Amniotic stem cell (primary cell): ENCODE data around the gene RNF157.
"Not testable (repeated sequence)": the region's sequence is repeated elsewhere in the genome, so short reads cannot be mapped to it uniquely, and the experiment has no call there.

Source experiments
- DNase-seq: peaks from one replicate; lab custom pipeline; 2025; lab: John Stamatoyannopoulos, UW

Gene RNF157

GRCh38 chr17:76254275-76254674, 14.0 kb upstream of the RNF157 start:
- no peak for DNase-seq

- DNase-seq: no peak
These were observed 13.5 kb upstream of the RNF157 start for GRCh38 chr17:76253841-76254240.

DNA sequence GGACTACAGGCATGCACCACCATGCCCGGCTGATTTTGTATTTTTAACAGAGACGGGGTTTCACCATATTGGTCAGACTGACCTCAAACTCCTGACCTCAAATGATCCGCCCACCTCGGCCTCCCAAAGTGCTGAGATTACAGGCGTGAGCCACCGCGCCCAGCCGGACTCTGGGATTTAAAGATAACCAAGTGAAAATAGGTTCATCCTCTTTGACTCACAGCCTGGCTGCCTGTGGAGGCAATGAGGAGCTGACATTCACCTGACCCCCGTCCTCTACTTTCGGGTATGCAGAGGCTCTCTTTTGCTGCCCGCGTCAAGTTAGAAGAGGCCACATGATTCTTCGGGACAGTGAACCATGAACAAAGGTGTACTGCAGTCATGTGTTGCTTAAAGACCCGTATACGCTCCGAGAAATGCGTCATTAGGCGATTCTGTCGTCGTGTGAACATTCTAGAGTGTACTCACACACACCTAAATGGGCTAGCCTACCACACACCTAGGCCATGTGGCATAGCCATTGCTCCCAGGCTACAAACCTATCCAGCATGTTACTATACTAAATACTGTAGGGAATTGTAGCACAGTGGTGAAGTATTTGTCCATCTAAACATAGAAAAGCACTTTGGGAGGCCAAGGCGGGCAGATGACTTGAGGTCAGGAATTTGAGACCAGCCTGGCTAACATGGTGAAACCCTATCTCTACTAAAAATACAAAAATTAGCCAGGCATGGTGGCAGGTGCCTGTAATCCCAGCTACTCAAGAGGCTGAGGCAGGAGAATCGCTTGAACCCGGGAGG, 12.9 kb upstream of the RNF157 start:
- DNase-seq: not testable (repeated sequence)

DNA sequence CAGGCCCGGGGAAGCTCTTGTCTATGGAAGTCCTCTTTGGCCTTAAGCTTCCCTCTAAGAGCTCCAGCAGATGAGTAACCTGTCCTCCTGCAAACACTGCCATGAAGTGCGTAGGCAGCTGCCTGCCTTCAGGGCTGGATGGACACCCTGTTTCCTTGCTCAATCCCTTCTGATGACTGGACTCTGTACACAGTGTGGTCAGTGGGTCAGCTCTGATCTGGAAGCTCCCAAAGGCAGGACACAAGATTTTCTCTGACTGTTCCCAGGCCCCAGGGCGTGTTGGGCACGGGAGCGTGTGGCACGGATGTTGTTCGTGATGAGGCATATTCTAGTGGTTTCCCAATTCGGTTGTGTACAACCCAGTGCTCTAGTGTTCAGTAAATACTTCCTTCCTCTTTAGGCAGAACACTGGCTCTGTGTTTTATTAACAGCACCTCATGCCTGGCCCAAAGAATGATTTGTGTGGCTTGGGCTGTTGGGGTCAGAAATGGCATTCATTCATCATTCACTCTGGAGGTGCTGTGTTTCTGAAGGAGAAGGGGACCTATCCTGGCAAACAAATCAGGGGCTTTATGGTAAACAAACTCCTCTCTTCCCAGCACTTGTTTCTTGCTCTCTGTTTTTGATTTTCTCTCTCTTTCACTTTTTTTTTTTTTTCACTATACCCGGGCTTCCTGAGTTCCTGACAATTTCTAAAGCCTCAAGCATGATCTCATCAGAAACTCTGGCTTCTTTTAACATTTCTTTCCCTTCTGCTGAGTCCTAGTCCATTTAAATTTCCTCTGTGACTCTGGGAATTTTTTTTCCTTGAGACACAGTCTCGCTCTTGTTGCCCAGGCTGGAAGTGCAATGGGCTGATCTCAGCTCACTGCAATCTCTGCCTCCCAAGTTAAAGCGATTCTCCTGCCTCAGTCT, 12.0 kb upstream of the RNF157 start:
- peak; percentile 84 for DNase-seq

DNA sequence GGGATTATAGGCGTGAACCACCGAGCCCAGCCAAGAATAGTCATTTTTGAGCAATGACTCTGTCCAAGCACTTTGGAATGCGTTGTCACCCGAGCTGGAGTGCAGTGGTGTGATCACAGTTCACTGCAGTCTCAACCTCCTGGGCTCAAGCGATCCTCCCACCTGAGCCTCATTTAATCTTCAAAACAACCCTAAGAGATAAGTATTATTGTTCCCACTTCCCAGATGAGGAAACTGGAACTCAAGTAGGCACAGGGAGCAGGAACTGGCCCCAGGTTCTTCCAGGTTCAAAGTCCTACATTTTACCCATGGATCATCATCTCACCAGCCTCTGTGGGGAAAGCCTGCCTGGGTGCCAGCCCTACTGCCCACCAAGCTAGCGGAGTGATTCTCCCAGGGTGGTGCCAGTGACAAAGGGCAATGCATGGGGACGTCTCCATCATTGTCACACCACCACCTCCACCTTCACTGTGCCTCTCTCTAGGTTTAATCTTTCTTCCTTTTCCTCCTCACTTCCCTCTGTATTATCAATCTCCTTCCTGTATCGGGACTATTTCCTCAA, 11.3 kb upstream of the RNF157 start:
- no peak for DNase-seq

DNA sequence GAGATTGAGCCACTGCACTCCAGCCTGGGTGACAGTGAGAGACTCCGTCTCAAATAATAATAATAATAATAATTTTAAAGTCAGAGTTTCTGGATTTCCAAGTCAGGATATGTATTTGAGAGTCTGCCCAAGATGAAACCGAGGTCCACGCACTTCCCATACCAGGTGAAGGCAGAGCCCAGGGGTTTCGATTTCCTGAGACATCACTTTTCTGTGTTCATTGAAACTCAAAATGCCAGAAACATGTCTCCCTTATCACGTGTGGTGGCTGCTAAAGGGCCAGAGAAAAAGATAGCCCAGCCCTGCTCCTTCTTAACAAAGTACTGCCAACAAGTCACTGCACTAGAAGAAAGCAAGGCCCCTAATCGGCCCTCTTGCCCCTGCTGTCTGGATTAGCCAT, 9.8 kb upstream of the RNF157 start:
- no peak for DNase-seq

- DNase-seq: no peak
These were observed 7.9 kb upstream of the RNF157 start for GRCh38 chr17:76248013-76248782.

DNA sequence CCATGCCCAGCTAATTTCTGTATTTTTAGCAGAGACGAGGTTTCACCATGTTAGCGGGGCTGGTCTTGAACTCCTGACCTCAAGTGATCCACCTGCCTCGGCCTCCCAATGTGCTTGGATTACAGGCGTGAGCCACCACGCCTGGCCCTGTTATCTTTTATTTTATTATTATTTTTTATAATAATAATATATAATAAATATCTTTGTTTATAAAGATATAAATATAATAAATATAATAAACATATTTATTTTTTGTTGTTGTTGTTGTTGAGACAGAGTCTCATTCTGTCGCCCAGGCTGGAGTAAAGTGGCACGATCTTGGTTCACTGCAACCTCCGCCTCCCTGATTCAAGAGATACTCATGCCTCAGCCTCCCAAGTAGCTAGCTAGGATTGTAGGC, 7.0 kb upstream of the RNF157 start:
- no peak for DNase-seq

DNA sequence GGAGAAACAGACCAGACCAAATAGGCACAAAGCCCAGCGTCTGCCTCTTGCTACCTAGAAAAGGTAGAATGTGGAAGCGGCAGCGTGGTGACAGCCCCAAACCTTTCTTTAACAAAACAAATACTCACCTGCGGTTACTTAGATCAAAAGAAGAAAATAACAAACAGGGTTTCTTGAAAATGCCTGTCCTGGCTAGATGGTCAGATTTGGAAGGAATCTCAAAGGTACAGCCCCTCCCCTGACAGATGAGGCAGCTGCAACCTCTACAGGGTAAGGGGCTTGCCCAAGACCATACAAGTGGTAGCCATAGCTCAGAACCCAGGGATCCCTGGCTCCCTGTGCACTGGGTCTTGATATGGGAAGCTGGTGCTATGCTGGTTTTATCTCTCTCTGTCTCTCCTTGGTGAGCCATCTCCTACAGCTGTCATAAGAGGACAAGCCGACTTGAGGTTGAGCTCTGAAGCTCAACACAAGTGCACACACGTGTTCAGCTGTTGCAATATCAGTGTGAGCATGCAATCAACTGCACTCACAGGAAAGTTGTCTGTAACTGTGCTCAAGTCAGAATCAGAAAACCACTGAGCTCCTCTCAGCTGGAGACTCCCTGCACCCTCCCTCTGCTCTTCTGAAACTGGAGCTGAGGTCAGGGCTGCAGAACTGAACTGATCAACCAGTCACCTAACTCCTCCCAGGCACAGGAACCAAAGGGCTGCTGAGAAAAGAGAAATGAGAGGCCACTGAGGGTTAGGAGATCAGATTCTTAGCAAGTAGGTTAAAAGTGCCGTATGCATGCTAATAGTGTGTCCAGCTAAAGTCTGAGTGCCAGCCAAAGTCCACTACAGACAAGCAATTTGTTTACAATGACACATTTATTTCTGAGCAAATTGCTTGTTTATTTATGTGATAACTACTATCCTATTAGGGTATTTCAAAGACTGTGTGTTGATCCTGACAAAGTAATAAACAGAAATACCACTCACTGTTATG, 6.1 kb upstream of the RNF157 start:
- no peak for DNase-seq

GRCh38 chr17:76244721-76245120, 4.4 kb upstream of the RNF157 start:
- not testable (repeated sequence) for DNase-seq

- DNase-seq: no peak
These were observed 3.8 kb upstream of the RNF157 start for GRCh38 chr17:76243826-76244679.

- no peak for DNase-seq
These were observed 1.5 kb upstream of the RNF157 start for GRCh38 chr17:76241691-76242255.

DNA sequence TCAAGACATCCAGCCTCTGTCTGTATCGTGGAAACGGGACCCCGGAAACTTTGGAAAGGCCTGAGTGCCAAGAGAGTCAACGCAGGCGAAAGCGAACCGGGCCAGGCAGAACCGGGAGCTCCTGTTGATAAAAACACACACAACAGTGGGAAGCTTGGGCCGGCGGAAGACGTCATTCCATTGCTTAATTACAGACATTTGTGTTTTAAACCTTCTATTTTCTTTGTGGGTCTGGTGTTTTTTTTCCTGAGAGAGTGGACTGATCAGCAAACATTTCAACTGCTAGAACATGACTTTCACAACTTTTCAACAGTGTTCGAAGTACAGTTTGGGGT, 878 bp upstream of the RNF157 start:
- DNase-seq: no peak

- no peak for DNase-seq
These were observed 587 bp downstream of the RNF157 start for GRCh38 chr17:76239538-76240274.

DNA sequence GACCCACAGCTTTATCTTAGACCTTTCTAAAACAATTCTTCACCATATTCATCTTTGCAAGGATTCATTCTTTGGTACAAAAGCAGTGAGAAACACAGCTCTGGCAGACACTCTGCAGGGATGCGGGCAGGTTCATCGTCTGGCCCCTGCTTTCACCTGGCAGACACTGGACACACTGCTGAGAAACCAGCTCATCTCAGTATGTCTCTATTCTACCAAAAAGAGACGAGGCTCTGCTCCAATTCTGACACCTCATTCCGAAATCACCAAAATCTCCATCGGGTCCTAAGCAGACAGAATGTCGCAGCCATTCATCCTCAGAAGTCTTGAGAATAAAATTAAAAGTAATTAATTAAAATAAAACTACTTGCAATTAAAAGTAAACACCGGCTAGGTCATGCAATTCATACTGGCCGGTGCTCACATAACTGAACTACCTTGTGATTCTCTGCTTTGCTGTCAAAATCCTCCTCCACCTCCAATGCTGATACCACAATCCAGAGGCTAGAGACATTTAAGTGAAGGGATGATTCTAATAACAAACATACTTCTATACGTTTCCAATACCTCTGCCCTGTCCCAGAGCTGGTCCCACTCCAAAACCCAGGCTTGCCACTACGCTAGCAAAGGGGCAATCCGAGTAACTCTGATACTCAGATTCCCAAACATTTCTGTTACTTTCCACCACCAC, 1.3 kb downstream of the RNF157 start:
- DNase-seq: no peak

- DNase-seq: no peak
These were observed 2.4 kb downstream of the RNF157 start for GRCh38 chr17:76237859-76238313.

GRCh38 chr17:76236603-76237002, 3.7 kb downstream of the RNF157 start:
- DNase-seq: no peak

DNA sequence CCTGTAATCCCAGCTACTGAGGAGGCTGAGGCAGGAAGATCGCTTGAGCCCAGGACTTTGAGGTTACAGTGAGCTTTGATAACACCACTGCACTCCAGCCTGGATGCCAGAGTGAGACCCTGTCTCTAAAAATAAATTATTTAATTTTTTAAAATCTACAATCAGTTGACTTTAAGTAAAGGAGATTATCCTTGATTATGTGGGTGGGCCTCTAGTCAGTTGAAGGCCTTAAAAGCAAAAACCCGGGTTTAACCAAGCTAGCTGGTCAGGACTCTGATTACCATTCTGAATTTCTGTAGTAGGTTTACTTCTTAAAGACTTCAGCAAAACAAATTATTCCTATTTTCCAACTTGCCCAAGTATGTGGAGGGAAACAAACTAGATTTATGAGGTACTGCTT, 4.4 kb downstream of the RNF157 start:
- no peak for DNase-seq
